K562 (cell line): Measurements from ENCODE around the gene LBX1. TPM values are rescaled to one million over a fixed set of nuclear protein-coding genes. Genes with fewer than 3 reads are reported as not detected.

Experiments used
- ATAC-seq: fragments of 200-7000 bp; cut with Tn5 transposase; 3 replicates; pipeline ENCODE4 v1.9.1; 2020; ENCODE audit warnings: moderate library complexity
- BruUV-seq: library from RNA; stranded (reverse); fragments of 400-500 nt; replicated peaks from 2 replicates; lab custom pipeline; 2021; lab: Mats Ljungman, UMichigan
- CTCF ChIA-PET: fragments of 300-600 bp; formaldehyde crosslinking; extraction: SDS; loops from one replicate; lab custom pipeline; 2021; ENCODE audit warnings: low intra/inter-chr PET ratio; lab: Yijun Ruan, JAX
- POLR2A ChIA-PET: fragments of 300-600, 350-650 bp; sonication (Branson Sonifier 250); formaldehyde crosslinking; extraction: SDS; loops from one replicate; lab custom pipeline; 2021; ENCODE audit warnings: antibody characterized with exemption, inconsistent platforms; lab: Yijun Ruan, JAX
- DNase-seq, 4 experiments: peaks; one replicate each; pipeline versions ENCODE4 v3.0.0 to v3.0.0-alpha.2; 2011 to 2018; ENCODE audit warnings: low spot score in 3 of 4, mixed read lengths in 3 of 4; ENCODE audit errors: extremely low read depth in 1 of 4
- FAIRE-seq: peaks from 2 replicates; lab custom pipeline; 2011; peaks lifted over from hg19 to GRCh38; lab: Jason Lieb, UNC
- H2AFZ ChIP-seq: 2 replicates; pipeline ENCODE4 v1.6.0; 2011; ENCODE audit warnings: low read depth, low read length, control low read depth, inconsistent platforms
- H3K27ac ChIP-seq: fragments of 200-600 bp; 3 replicates; pipeline ENCODE4 v1.8.0; 2011; ENCODE audit warnings: low read depth, mild to moderate bottlenecking, control low read depth, inconsistent platforms, low read length, moderate library complexity, mixed read lengths; ENCODE audit errors: extremely low read depth
- H3K27me3 ChIP-seq, 2 experiments: fragments of 300-600 bp in 1 of 2; 2 replicates in 1 of 2; 3 replicates in 1 of 2; pipeline versions ENCODE4 v1.6.0 to v1.8.0; 2011; ENCODE audit warnings: inconsistent platforms in 2 of 2, low read length in 2 of 2, mild to moderate bottlenecking in 1 of 2, mixed read lengths in 1 of 2, moderate library complexity in 1 of 2; ENCODE audit not compliant: control insufficient read depth in 2 of 2, insufficient read depth in 2 of 2
- H3K36me3 ChIP-seq: fragments of 300-600 bp; 3 replicates; pipeline ENCODE4 v1.8.0; 2011; ENCODE audit warnings: mild to moderate bottlenecking, low read length, inconsistent platforms; ENCODE audit not compliant: control insufficient read depth, insufficient read depth
- H3K4me1 ChIP-seq, 2 experiments: fragments of 200-600 bp in 1 of 2; replicated peaks in 1 of 2; 2 replicates in 1 of 2; 3 replicates in 1 of 2; pipeline versions ENCODE4 v1.5.1 to v1.8.0; 2011; ENCODE audit warnings: inconsistent platforms in 2 of 2, low read length in 2 of 2, mild to moderate bottlenecking in 1 of 2, mixed read lengths in 1 of 2, moderate library complexity in 1 of 2; ENCODE audit not compliant: control insufficient read depth in 2 of 2, insufficient read depth in 2 of 2
- H3K4me2 ChIP-seq: 2 replicates; pipeline ENCODE4 v1.6.1; 2011; ENCODE audit warnings: low read length, control low read depth, inconsistent platforms, mixed read lengths; ENCODE audit not compliant: insufficient read depth
- H3K4me3 ChIP-seq: fragments of 200-600 bp; sonication (generic), shearing (Covaris generic); 2 replicates; pipeline ENCODE4 v1.5.1; 2016; ENCODE audit warnings: control low read depth, inconsistent platforms
- H3K79me2 ChIP-seq: fragments of 200-600 bp; 3 replicates; pipeline ENCODE4 v1.8.0; 2011; ENCODE audit warnings: low read length, inconsistent platforms; ENCODE audit not compliant: control insufficient read depth, insufficient read depth
- H3K9ac ChIP-seq, 2 experiments: 2 replicates each; pipeline versions ENCODE4 v1.6.0 to v1.6.1; 2011; ENCODE audit warnings: low read depth in 2 of 2, low read length in 2 of 2, control low read depth in 1 of 2, inconsistent platforms in 1 of 2, mild to moderate bottlenecking in 1 of 2, mixed read lengths in 1 of 2; ENCODE audit not compliant: insufficient read depth in 1 of 2
- H3K9me1 ChIP-seq: one replicate; pipeline ENCODE4 v1.6.0; 2011; ENCODE audit warnings: inconsistent platforms, mild to moderate bottlenecking, low read length, moderate library complexity; ENCODE audit not compliant: control insufficient read depth, insufficient read depth
- H3K9me3 ChIP-seq: replicated peaks from 2 replicates; pipeline ENCODE4 v1.5.1; 2011; ENCODE audit warnings: low read depth, low read length, inconsistent platforms; ENCODE audit not compliant: control insufficient read depth, insufficient read depth
- H4K20me1 ChIP-seq: replicated peaks from 2 replicates; pipeline ENCODE4 v1.6.1; 2011; ENCODE audit warnings: low read length, inconsistent platforms, mixed read lengths; ENCODE audit not compliant: control insufficient read depth, insufficient read depth
- THRAP3 ChIP-seq: fragments of 450-650 bp; IDR thresholded peaks from 2 replicates; pipeline ENCODE4 v1.6.1; 2016; ENCODE audit warnings: mild to moderate bottlenecking, inconsistent platforms, borderline replicate concordance
- ZBTB2 ChIP-seq: fragments of 450-650 bp; IDR thresholded peaks from 2 replicates; pipeline ENCODE4 v1.6.1; 2016; ENCODE audit warnings: antibody characterized with exemption
- ZNF57 ChIP-seq: fragments of 450-650 bp; formaldehyde crosslinking; IDR thresholded peaks from 2 replicates; pipeline ENCODE4 v1.4.0; 2020; ENCODE audit warnings: mild to moderate bottlenecking, moderate library complexity
- ZNF766 ChIP-seq: fragments of 200-800 bp; sonication (Bioruptor generic); conservative IDR thresholded peaks from 2 replicates; pipeline ENCODE4 v1.6.1; 2016; ENCODE audit warnings: missing genetic modification characterization, missing compliant biosample characterization
- WGBS: fragments of 100-300 bp; shearing (Covaris generic); methylation state at CpG from one replicate; pipeline ENCODE4 v1.1.6; 2016; ENCODE audit warnings: low coverage, mixed read lengths; ENCODE audit not compliant: insufficient coverage; ENCODE audit errors: missing lambda C conversion rate; 5-methylcytosine and 5-hydroxymethylcytosine counted together
- in situ Hi-C: fragments of 300-500 bp; cut with MboI; formaldehyde crosslinking; loops from 4 replicates; pipeline ENCODE4 v1.15.0; 2018; ENCODE audit warnings: inconsistent platforms, mixed read lengths
- intact Hi-C: fragments of 100-400 bp; cut with micrococcal nuclease; formaldehyde crosslinking; loops from 2 replicates; pipeline ENCODE4 v1.14.2; 2022
- polyA plus RNA-seq, 8 experiments: library from polyadenylated mRNA; depleted of rRNA in 4 of 8; stranded (reverse) in 5 of 8; unstranded in 3 of 8; fragments of >200 nt; fragmentation: Nextera tagmentation in 2 of 8; fragmentation: Illumina TruSeq in 1 of 8; extraction: Ambion mirVana in 2 of 8; extraction: Trizol in 1 of 8; gene quantifications; 2 replicates each; pipeline versions ENCODE4 v1.2.1 to v1.2.3, GENCODE V29; 2011 to 2014; ENCODE audit warnings: inconsistent platforms in 1 of 8, missing spikeins in 1 of 8
- total RNA-seq, 7 experiments: library from RNA; depleted of rRNA in 6 of 7; stranded (reverse); fragments of >200 nt in 6 of 7; fragmentation: Illumina TruSeq in 2 of 7; extraction: Trizol in 2 of 7; gene quantifications; 2 replicates each; pipeline versions ENCODE4 v1.2.1 to v1.2.3, GENCODE V29; 2011 to 2021; ENCODE audit warnings: low replicate concordance in 1 of 7

The LBX1 gene
- total and polyA plus RNA-seq, 9 of the 15 experiments (the other 6 are each of a cell fraction or from before 2014, with no cell fraction given): not detected

- Histone ChIP-seq H3K9me3 (no peaks in the 10 kb centered on the region), H3K36me3 (no peaks in the 10 kb centered on the region), H3K4me2 (no peak overlapping the region), H2AFZ (no peak overlapping the region), H3K4me1 (no peaks in the 10 kb centered on the region)
- in situ Hi-C loops: no loop called here
- ATAC-seq: no peak
- no peak for DNase-seq
- POLR2A ChIA-PET: no interaction called here
- TF ChIP-seq ZNF766 (CRISPR knock-in tag) (0 out of 2 replicates have a peak, but pooled peaks have one; percentile 25), ZBTB2 (no peak), ZNF57 (CRISPR knock-in tag) (peak; percentile 80; the same call in 1 of the 2 replicates), THRAP3 (no peak)
- TF ChIP-seq, all 486 proteins: peak for 2
- Histone ChIP-seq H4K20me1 (no peaks in the 10 kb centered on the region), H3K27ac (no peak overlapping the region), H3K4me3 (no peak overlapping the region), H3K79me2 (no peaks in the 10 kb centered on the region), H3K9me1 (no peaks in the 10 kb centered on the region), H3K9ac (no peak overlapping the region), H3K27me3 (peaks cover 0 to 11% of the 10 kb centered on the region in 2 experiments; a peak in 2 of 5 replicates)
- no peak for FAIRE-seq
- CTCF ChIA-PET: no interaction called here
- intact Hi-C loops: no loop called here
- WGBS: 0% methylated on average over 5 of the region's 6 CpGs
- no TSS peak for BruUV-seq
These were observed 45.6 kb downstream of the LBX1 start for GRCh38 chr10:101183458-101184183.
